Heart left ventricle (tissue), 13 donors: Measurements from ENCODE around the gene TPST2.

ENCODE experiments used
- CTCF ChIP-seq, 12 donors: fragments of 200-600 bp; sonication (generic) in 4 of 12; IDR thresholded peaks; one replicate each; pipeline versions ENCODE4 v1.5.0 to v1.8.0; 2018 to 2022; ENCODE audit warnings: antibody characterized with exemption in 12 of 12, mild to moderate bottlenecking in 5 of 12
- POLR2A ChIP-seq, 2 donors: fragments of 450-650 bp; IDR thresholded peaks; one replicate each; pipeline ENCODE4 v1.6.1; 2017; ENCODE audit warnings: antibody characterized with exemption in 2 of 2, mild to moderate bottlenecking in 2 of 2, moderate library complexity in 2 of 2
- donor health status: ischemic (EF 13 %, LVEDD 7.1; RV severe dilation, severe dysfunction).
- donor health status: DM: no; HTN: yes; CAD: no.
- donor health status: DM: no; HTN: no; CAD: no.
- donor health status: ischemic (EF 25% LVEDD 6.9; RV normal size, moderate dysfunction).
- donor health status: ischemic (EF 25% LVEDD 5.7; RV mildly dilated, moderate dysfunction).
- donor health status: ischemic (EF 35%, LVEDD 5.7; RV mildly dilated, moderate dysfunction).
- donor health status: nonischemic (EF 11% LVEDD 7.7; RV severe dilation, severe dysfunction).
- donor health status: DM: yes; HTN: yes; CAD: no.
- donor health status: PGD.
- donor health status: ischemic (EF 29% LVEDD 5.4; RV normal size, mild dysfunction).
- donor health status: nonischemic (EF 23%, LVEDD 6.1; RV moderate dilation, normal function).

GRCh38 chr22:26610996-26611395 is 21.1 kb upstream of the TPST2 start:
- TF ChIP-seq CTCF (IDR thresholded peaks at IDR 0.05): no peak
- TF ChIP-seq POLR2A (IDR thresholded peaks at IDR 0.05): no peak
